ENCODE data around the gene FADS6. TPM values are rescaled to one million over a fixed set of nuclear protein-coding genes. Genes with fewer than 3 reads are reported as not detected.

FADS6 gene
- total RNA-seq, 1 experiment from 2014 or later = 1.2 TPM

DNA sequence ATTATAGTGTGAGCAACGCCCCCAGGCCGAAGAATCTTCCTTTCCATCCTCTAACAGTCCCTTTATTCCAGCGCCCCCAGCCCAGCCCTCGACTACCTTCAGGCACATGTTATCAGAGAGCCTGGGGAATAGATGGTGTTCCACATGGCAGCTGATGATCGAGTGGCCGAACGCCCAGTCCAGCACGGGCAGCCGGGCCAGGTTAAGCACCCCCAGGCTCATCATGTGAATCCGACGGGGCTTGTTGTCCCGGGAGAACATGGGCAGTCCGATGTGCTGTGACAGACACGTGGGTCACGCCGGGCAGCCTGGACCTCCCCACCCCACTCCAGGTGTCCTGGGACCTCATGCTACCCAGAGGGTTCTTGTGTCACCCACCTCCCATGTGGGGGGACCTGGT, 14.1 kb downstream of the FADS6 start:
- no peak overlapping the region for H2BK15ac ChIP-seq (ENCODE audit: low read depth, low read length)
- H3K9me3 Mint-ChIP-seq = no peaks in the 10 kb centered on the region
- no peak overlapping the region for H4K91ac ChIP-seq (ENCODE audit: insufficient read length, low read depth, low read length)
- H4K8ac ChIP-seq (replicated peaks; ENCODE audit: insufficient read length, low read depth, low read length) = no peak overlapping the region
- no peak overlapping the region for H3K4me2 ChIP-seq (ENCODE audit: insufficient read depth, insufficient read length, low read length)
- no peak overlapping the region for H3K4ac ChIP-seq (ENCODE audit: low read depth, low read length)
- H2BK5ac ChIP-seq (ENCODE audit: insufficient read length, low read length) = no peak overlapping the region
- H3K79me1 ChIP-seq (ENCODE audit: insufficient read depth, low read depth, low read length, poor library complexity, severe bottlenecking) = no peaks in the 10 kb centered on the region
- no peak overlapping the region for H2AK5ac ChIP-seq (ENCODE audit: insufficient read length, low read length)
- no peak overlapping the region for H3K56ac ChIP-seq (ENCODE audit: insufficient read length, low read depth, low read length)
- H3K4me1 ChIP-seq (ENCODE audit: insufficient read depth, low read length) = no peaks in the 10 kb centered on the region; the same call in 1 of the 2 replicates
- no peak for TF ChIP-seq CTCF (conservative IDR thresholded peaks at IDR 0.05)
- H3K18ac ChIP-seq (ENCODE audit: insufficient read length, low read depth, low read length) = no peak overlapping the region
- no peak overlapping the region for H3K4me3 Mint-ChIP-seq
- H3K9me3 ChIP-seq (ENCODE audit: control insufficient read depth, low read depth, low read length) = no peaks in the 10 kb centered on the region
- H3K14ac ChIP-seq (ENCODE audit: insufficient read depth, low read length) = no peak overlapping the region
- no peak overlapping the region for H2AFZ ChIP-seq (ENCODE audit: low read length)
- no peak overlapping the region for H3K23ac ChIP-seq (ENCODE audit: insufficient read length, low read depth, low read length)
- H3T11ph ChIP-seq (ENCODE audit: low read length) = no peak overlapping the region
- H3K79me2 ChIP-seq (ENCODE audit: insufficient read depth, low read length) = no peaks in the 10 kb centered on the region
- peaks cover 33% of the 10 kb centered on the region for H3K27me3 Mint-ChIP-seq (ENCODE audit: low read depth)
- H2BK12ac ChIP-seq (ENCODE audit: insufficient read length, low read depth, low read length) = no peak overlapping the region
- H2BK20ac ChIP-seq (ENCODE audit: low read depth, low read length, poor library complexity, severe bottlenecking) = no peak overlapping the region
- H3K27ac Mint-ChIP-seq = no peak overlapping the region; a peak in 1 of 7 replicates
- H2BK120ac ChIP-seq (ENCODE audit: low read depth, low read length, poor library complexity, severe bottlenecking) = no peak overlapping the region
- no peak overlapping the region for H4K5ac ChIP-seq (ENCODE audit: insufficient read length, low read depth, low read length)
- no peaks in the 10 kb centered on the region for H4K20me1 ChIP-seq (ENCODE audit: control insufficient read depth, insufficient read depth, insufficient read length)
- no peak overlapping the region for H3K27ac ChIP-seq (ENCODE audit: insufficient read length, low read depth, low read length)
- no peak for DNase-seq
- H3K23me2 ChIP-seq (ENCODE audit: insufficient read length, low read depth, low read length, poor library complexity, severe bottlenecking) = no peaks in the 10 kb centered on the region
- no peaks in the 10 kb centered on the region for H3K27me3 ChIP-seq (ENCODE audit: insufficient read depth, low read length)
- WGBS (ENCODE audit: extremely low coverage, insufficient read length, low lambda C conversion rate) = no CpG with 5 or more reads among the region's 16 CpGs
- peaks cover 19 to 36% of the 10 kb centered on the region in 2 experiments for H3K4me1 Mint-ChIP-seq
- H3K9ac ChIP-seq (ENCODE audit: extremely low read depth, insufficient read length, low read length) = no peak overlapping the region
- no peaks in the 10 kb centered on the region for H3K36me3 Mint-ChIP-seq (ENCODE audit: insufficient read depth in 1 of 3, low read depth in 3 of 3)
